K562 (cell line): Measurements from ENCODE around the gene RHOC. TPM values are rescaled to one million over a fixed set of nuclear protein-coding genes. Genes with fewer than 3 reads are reported as not detected.

ENCODE experiments used
- BRF1 ChIP-seq: IDR thresholded peaks from 3 replicates; pipeline ENCODE4 v1.6.1; 2011; ENCODE audit warnings: borderline replicate concordance, mild to moderate bottlenecking; ENCODE audit not compliant: insufficient read length; ENCODE audit errors: extremely low read depth
- CXXC5 ChIP-seq: fragments of 250-450 bp; sonication (Bioruptor Pico); IDR thresholded peaks from 2 replicates; pipeline ENCODE4 v1.8.0; 2022; ENCODE audit warnings: inconsistent platforms, mild to moderate bottlenecking, moderate library complexity
- ERF ChIP-seq: fragments of 450-650 bp; formaldehyde crosslinking; IDR thresholded peaks from 2 replicates; pipeline ENCODE4 v1.4.0; 2020; ENCODE audit warnings: mild to moderate bottlenecking, mixed read lengths
- GTF2F1 ChIP-seq: IDR thresholded peaks from 2 replicates; pipeline ENCODE4 v1.6.1; 2011; ENCODE audit warnings: low read depth, low read length, improper control_type of control experiment
- KAT7 ChIP-seq: sonication (generic); formaldehyde crosslinking; IDR thresholded peaks from 2 replicates; pipeline ENCODE4 v1.8.0; 2022; ENCODE audit warnings: missing genetic modification reagents, mild to moderate bottlenecking, borderline replicate concordance
- NCOA1 ChIP-seq: fragments of 450-650 bp; IDR thresholded peaks from 2 replicates; pipeline ENCODE4 v1.6.1; 2016; ENCODE audit warnings: low read depth
- PCBP1 ChIP-seq: fragments of 200-400 bp; formaldehyde crosslinking; IDR thresholded peaks from 2 replicates; pipeline ENCODE4 v1.6.1; 2018; ENCODE audit warnings: mild to moderate bottlenecking, low read depth, low read length; ENCODE audit not compliant: poor library complexity, severe bottlenecking
- RB1 ChIP-seq: fragments of 450-650 bp; IDR thresholded peaks from 2 replicates; pipeline ENCODE4 v1.6.1; 2017; ENCODE audit warnings: low read depth, mild to moderate bottlenecking
- RBM34 ChIP-seq: fragments of 200-400 bp; formaldehyde crosslinking; IDR thresholded peaks from 2 replicates; pipeline ENCODE4 v1.6.1; 2018; ENCODE audit warnings: low read length, borderline replicate concordance; ENCODE audit not compliant: insufficient read depth
- SETDB1 ChIP-seq: IDR thresholded peaks from one replicate; pipeline ENCODE4 v1.6.1; 2012; ENCODE audit warnings: low read length, control low read depth, inconsistent platforms
- U2AF2 ChIP-seq: fragments of 200-400 bp; formaldehyde crosslinking; optimal IDR thresholded peaks from 2 replicates; pipeline ENCODE3; 2017; ENCODE audit warnings: low read depth, mild to moderate bottlenecking, low read length
- XRCC3 ChIP-seq: fragments of 450-650 bp; IDR thresholded peaks from 2 replicates; pipeline ENCODE4 v1.6.1; 2017; ENCODE audit warnings: mild to moderate bottlenecking, moderate library complexity
- ZKSCAN3 ChIP-seq: fragments of 250-450 bp; sonication (Bioruptor Pico); IDR thresholded peaks from 2 replicates; pipeline ENCODE4 v1.4.0; 2020
- polyA plus RNA-seq, 8 experiments: library from polyadenylated mRNA; depleted of rRNA in 4 of 8; stranded (reverse) in 5 of 8; unstranded in 3 of 8; fragments of >200 nt; fragmentation: Nextera tagmentation in 2 of 8; fragmentation: Illumina TruSeq in 1 of 8; extraction: Ambion mirVana in 2 of 8; extraction: Trizol in 1 of 8; gene quantifications; 2 replicates each; pipeline versions ENCODE4 v1.2.1 to v1.2.3, GENCODE V29; 2011 to 2014; ENCODE audit warnings: inconsistent platforms in 1 of 8, missing spikeins in 1 of 8
- total RNA-seq, 7 experiments: library from RNA; depleted of rRNA in 6 of 7; stranded (reverse); fragments of >200 nt in 6 of 7; fragmentation: Illumina TruSeq in 2 of 7; extraction: Trizol in 2 of 7; gene quantifications; 2 replicates each; pipeline versions ENCODE4 v1.2.1 to v1.2.3, GENCODE V29; 2011 to 2021; ENCODE audit warnings: low replicate concordance in 1 of 7
- TF ChIP-seq, protein P1 (sequence below): IDR thresholded peaks from 2 replicates; pipeline ENCODE4 v1.6.1; 2011; ENCODE audit warnings: borderline replicate concordance, low read depth, mild to moderate bottlenecking, moderate library complexity, low read length; ENCODE audit not compliant: insufficient read depth, poor library complexity, severe bottlenecking
- TF ChIP-seq, protein P2 (sequence below): sonication (generic); formaldehyde crosslinking; IDR thresholded peaks from 2 replicates; pipeline ENCODE4 v1.8.0; 2022; ENCODE audit warnings: mild to moderate bottlenecking, missing genetic modification reagents
- TF ChIP-seq, protein P3 (sequence below), 2 experiments: IDR thresholded peaks; 2 replicates each; pipeline ENCODE4 v1.6.1; 2012; ENCODE audit warnings: improper control_type of control experiment in 2 of 2, low read depth in 2 of 2, low read length in 2 of 2, borderline replicate concordance in 1 of 2
- TF ChIP-seq, protein P4 (sequence below): fragments of 150-350 bp; conservative IDR thresholded peaks from 2 replicates; pipeline ENCODE4 v1.6.1; 2014; ENCODE audit warnings: low read length
- TF ChIP-seq, protein P5 (sequence below): sonication (generic); formaldehyde crosslinking; IDR thresholded peaks from 2 replicates; pipeline ENCODE4 v1.9.0; 2022; ENCODE audit warnings: mild to moderate bottlenecking, missing genetic modification reagents

The RHOC gene
- total and polyA plus RNA-seq, 9 of the 15 experiments (the other 6 are each of a cell fraction or from before 2014, with no cell fraction given), result 35.2 to 364 (median 204) TPM

DNA sequence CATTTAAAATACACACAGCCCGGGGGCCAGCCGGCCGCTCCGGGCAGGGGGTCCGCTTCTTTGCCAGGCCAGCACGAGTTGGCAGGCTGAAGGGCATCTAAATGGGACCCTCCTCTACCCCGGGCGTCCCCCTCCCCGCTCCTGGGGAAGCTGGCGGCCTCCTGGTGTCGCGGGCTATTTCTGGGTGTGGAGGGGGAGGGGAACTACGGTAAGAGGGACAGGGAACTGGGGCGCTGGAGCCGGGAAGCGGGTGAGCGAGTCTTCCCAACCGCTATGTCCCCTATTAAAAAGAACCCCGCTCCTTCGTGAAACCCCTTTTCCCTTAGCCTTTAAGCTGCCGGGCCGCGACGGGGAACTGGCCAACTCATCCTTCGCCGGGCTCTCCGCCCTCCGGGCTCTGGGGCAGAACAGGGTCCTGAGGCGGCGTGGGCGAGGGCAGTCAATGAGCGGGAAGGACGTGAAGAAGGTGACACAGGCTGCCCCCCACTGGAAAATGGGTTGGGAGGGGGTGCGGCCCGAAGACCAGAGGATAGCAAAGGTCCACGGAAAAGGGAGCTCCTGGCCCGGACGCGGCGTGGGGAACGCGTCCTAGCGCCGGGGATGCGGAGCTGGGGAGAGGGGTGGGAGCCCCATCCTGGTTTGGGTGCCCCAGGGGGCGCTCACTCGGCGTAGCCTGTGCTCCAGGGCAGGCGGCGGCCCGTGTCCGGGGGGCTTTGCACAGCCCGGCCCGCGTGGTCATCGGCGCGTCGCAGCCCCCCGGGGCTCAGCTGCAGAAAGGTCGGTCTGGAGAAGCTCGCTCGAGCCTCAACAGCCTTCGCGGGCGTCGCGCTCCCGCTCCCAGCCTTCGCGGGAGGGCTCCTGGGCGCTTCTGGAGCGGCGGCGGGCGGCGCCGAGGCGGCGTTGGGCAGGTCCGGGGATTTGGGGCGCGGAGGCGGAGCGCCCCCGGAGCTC is 7.7 kb upstream of the RHOC start (continued):
- TF ChIP-seq, protein P1, sequence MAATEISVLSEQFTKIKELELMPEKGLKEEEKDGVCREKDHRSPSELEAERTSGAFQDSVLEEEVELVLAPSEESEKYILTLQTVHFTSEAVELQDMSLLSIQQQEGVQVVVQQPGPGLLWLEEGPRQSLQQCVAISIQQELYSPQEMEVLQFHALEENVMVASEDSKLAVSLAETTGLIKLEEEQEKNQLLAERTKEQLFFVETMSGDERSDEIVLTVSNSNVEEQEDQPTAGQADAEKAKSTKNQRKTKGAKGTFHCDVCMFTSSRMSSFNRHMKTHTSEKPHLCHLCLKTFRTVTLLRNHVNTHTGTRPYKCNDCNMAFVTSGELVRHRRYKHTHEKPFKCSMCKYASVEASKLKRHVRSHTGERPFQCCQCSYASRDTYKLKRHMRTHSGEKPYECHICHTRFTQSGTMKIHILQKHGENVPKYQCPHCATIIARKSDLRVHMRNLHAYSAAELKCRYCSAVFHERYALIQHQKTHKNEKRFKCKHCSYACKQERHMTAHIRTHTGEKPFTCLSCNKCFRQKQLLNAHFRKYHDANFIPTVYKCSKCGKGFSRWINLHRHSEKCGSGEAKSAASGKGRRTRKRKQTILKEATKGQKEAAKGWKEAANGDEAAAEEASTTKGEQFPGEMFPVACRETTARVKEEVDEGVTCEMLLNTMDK, result peak; percentile 58
- TF ChIP-seq BRF1 (no peak), ZKSCAN3 (no peak), GTF2F1 (no peak), XRCC3 (no peak), SETDB1 (no peak), KAT7 (CRISPR knock-in tag) (peak; percentile 76; the same call in 1 of the 2 replicates), RBM34 (0 out of 2 replicates have a peak, but pooled peaks have one; percentile 56), PCBP1 (no peak), ERF (CRISPR knock-in tag) (0 out of 2 replicates have a peak, but pooled peaks have one; percentile 21), CXXC5 (CRISPR knock-in tag) (peak; percentile 55; the same call in 1 of the 2 replicates), U2AF2 (no peak), RB1 (peak; percentile 58; the same call in 1 of the 2 replicates), NCOA1 (no peak)
- TF ChIP-seq, protein P2, sequence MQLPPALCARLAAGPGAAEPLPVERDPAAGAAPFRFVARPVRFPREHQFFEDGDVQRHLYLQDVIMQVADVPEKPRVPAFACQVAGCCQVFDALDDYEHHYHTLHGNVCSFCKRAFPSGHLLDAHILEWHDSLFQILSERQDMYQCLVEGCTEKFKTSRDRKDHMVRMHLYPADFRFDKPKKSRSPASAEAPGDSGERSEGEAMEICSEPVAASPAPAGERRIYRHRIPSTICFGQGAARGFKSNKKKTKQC (CRISPR knock-in tag), result no peak
- TF ChIP-seq, protein P3, sequence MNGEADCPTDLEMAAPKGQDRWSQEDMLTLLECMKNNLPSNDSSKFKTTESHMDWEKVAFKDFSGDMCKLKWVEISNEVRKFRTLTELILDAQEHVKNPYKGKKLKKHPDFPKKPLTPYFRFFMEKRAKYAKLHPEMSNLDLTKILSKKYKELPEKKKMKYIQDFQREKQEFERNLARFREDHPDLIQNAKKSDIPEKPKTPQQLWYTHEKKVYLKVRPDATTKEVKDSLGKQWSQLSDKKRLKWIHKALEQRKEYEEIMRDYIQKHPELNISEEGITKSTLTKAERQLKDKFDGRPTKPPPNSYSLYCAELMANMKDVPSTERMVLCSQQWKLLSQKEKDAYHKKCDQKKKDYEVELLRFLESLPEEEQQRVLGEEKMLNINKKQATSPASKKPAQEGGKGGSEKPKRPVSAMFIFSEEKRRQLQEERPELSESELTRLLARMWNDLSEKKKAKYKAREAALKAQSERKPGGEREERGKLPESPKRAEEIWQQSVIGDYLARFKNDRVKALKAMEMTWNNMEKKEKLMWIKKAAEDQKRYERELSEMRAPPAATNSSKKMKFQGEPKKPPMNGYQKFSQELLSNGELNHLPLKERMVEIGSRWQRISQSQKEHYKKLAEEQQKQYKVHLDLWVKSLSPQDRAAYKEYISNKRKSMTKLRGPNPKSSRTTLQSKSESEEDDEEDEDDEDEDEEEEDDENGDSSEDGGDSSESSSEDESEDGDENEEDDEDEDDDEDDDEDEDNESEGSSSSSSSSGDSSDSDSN (IDR thresholded peaks at IDR 0.05; ENCODE audit: borderline replicate concordance in 1 of 2, low read depth in 2 of 2, low read length in 2 of 2), result 0 out of 4 replicates have a peak, but pooled peaks have one; percentile 25 to 66
- TF ChIP-seq, protein P4, sequence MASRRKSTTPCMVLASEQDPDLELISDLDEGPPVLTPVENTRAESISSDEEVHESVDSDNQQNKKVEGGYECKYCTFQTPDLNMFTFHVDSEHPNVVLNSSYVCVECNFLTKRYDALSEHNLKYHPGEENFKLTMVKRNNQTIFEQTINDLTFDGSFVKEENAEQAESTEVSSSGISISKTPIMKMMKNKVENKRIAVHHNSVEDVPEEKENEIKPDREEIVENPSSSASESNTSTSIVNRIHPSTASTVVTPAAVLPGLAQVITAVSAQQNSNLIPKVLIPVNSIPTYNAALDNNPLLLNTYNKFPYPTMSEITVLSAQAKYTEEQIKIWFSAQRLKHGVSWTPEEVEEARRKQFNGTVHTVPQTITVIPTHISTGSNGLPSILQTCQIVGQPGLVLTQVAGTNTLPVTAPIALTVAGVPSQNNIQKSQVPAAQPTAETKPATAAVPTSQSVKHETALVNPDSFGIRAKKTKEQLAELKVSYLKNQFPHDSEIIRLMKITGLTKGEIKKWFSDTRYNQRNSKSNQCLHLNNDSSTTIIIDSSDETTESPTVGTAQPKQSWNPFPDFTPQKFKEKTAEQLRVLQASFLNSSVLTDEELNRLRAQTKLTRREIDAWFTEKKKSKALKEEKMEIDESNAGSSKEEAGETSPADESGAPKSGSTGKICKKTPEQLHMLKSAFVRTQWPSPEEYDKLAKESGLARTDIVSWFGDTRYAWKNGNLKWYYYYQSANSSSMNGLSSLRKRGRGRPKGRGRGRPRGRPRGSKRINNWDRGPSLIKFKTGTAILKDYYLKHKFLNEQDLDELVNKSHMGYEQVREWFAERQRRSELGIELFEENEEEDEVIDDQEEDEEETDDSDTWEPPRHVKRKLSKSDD, result no peak
- TF ChIP-seq, protein P5, sequence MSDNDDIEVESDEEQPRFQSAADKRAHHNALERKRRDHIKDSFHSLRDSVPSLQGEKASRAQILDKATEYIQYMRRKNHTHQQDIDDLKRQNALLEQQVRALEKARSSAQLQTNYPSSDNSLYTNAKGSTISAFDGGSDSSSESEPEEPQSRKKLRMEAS (CRISPR knock-in tag), result no peak; the same call in 1 of the 2 replicates
